GM18870 (cell line): Measurements from ENCODE around the gene RIMS4.

Source experiments
- ATAC-seq: cut with Tn5 transposase; IDR thresholded peaks from one replicate; pipeline ENCODE4 v1.9.1; 2021; ENCODE audit warnings: moderate library complexity; ENCODE audit not compliant: unreplicated experiment

Gene RIMS4

DNA sequence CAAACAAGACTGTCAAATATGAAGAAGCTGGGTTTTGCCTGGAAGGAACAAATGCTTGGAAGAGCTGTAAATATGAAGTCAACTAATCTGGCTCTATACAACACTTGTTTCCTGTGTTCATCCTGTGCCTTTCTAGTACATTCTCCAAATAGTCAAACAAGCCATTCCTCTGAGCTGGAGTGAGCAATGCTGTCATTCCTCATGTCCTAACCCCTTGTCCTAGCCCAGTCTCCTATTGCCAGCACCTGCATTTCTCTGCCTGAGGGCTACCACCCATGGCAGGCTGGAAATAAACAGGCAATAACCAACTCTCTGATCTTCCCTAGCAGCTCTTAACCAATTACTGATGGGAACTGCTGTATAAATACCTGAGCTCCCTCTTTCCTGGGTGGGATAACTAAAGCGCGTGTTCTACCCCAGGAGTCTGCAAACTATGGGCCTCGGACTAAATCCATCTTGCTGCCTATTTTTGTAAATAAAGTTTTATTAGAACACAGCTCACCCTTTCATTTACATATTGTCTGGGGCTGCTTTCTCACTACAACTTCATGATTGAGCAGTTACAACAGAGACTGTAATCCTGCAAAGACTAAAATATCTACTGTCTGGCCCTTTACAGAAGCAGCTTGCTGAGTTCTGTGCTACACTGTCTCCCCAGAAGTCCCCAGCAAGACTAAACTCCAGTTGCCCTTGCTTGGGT, 13.4 kb downstream of the RIMS4 start:
- ATAC-seq, result no peak

DNA sequence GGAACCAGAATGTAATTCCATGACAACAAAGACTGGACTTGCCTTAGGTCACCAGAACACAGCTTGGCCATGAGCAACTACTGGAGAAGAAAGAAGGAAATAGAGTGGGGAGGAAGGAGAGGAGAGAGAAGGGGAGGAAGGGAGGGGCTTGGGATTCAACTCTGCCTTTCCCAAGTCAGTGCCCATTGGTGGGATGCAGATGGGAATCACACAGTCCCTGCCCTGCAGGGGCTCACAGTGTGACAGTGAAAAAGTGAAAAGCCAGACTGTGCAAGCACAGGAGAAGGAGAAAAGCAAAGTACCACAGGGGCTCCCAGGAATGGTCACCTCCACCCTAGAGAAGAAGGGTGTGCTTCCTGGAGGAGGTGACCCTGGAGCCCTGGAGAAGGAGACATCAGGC, 14.0 kb downstream of the RIMS4 start:
- ATAC-seq, result no peak

DNA sequence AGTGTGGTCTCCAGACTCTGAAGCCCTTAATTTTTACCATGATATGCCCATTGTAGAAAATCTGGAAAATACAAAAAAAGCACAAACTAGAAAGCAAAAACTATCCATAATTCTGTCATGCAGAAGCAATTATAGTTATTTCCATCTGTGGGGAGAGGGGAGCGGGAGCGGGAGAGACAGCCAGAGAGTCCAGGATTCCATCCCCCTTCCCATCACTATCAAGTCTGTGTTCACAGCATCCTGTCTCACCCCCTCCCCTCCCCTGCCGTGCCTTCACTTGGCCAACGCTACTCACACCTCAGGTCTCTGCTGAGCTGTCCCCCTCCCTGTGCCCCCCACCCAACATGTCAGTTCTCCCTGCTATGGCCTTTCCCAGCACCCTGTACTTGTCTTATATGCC, 14.5 kb downstream of the RIMS4 start:
- no peak for ATAC-seq

DNA sequence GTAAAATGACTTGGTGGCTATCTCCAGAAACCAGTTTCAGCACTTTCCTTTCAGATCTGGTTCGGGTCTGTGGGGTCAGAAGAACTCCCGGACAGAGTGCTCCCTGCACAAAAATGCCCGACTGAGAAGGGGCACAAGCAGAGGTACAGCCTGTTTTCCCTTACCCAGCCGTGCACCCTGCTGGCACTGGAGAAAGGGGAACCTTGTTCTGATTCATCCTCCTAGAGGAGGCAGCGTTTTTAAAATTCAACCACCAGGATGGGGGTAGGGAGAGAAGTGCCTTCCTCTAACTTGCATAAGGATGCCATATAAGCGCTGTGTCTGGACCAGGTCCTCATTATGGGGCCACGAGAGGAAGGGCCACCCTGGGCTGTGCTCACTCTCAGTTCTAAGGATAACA, 17.6 kb downstream of the RIMS4 start:
- ATAC-seq, result no peak

DNA sequence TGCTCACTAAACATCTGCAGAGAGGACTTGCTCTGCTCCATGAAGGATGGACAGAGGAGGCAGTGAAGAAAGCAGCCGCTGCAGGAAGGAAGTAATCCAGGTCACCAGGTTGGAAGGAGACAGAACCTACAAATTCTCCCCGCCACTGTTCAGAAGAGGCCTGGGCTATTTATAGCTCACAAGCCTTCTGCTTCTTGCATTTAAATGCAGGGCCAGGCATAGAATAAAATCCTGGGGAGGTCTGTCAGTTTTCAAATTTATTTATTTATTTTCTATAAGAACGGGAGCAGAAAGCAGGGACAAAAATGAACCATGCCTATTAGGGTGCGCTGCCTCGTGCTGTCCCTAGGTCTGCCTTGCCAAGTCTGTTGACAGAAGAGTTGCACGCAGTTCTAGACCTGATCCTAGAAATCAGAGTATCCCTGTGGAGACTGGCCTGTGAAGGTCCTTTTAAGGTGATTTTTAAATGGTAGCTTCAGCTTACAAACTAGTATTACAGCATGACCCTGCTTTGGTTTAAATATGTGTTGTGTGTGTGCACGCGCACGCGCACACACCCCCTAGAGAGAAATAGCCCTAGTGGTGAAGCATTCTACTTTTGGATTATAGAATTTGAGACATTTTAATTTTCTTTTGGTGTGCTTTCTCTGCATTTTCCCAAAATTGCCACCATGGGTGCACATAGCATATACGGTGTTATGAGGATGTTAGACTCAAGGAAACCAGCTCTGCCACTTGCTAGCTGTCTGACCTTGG, 19.5 kb downstream of the RIMS4 start:
- no peak for ATAC-seq

DNA sequence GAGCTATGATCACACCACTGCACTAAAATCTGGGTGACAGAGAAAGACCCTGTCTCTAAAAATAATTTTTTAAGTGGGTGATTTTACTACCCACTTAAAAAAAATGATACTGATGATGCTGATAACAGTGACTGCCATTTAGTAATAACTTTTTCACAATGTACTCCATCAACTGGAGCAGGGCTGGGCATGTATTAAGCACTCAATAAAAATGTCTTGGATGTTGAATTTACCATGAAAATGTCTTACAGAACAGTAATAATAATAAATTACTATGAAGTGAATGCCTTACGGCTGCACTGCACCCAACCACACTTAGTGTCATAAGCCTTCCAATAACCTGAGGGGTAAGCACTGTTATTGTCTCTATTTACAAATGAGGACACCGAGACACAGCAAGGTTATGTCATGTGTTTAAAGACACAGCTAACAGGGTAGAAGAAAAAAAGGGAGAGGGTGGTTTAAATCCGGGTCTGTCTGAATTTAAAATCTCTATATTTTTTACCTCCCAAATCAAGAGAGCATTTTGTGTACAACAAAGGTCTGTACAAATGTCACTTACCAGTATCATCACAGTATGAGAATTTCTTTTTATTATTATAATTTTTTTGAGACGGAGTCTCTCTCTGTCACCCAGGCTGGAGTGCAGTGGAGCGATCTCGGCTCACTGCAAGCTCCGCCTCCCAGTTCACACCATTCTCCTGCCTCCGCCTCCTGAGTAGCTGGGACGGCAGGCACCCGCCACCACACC, 21.5 kb downstream of the RIMS4 start:
- ATAC-seq, result no peak

DNA sequence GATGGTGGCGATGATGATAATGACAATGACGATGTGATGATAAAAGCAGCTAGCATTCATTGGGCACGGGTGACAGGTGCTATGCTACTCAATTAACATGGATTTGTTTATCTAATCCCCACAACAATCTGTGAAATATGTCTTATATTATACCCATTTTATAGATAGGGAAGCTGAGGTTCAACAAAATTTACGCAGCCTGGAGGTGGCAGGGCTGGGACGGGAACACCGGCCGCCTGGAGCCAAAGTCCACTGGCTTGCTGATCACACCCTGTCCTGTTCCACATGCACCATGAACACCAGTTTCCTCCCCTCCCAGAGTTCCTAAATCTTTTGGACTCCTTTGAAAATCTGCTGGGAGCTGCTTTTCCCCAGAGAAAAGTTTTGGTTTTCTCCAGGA, 23.0 kb downstream of the RIMS4 start:
- ATAC-seq, result no peak

DNA sequence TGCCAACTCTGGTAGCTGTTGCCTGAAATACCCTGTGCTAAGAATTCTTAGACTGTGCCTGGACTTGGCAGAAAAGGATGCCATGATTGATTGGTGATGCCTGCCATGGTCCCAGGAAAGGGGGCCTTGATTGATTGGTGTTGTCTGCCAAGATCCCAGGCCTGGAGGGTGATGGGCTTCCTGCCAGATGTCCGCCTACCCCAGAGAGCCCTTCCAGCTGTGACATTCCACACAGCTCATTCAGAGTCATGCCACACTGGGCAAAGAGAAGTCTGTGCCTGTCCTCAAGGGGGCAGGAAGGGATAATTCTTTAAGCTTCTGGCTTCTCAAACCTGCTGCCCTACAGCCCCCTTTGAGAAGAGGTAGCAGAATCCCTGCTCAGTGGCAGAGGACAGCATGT, 24.6 kb downstream of the RIMS4 start:
- no peak for ATAC-seq

DNA sequence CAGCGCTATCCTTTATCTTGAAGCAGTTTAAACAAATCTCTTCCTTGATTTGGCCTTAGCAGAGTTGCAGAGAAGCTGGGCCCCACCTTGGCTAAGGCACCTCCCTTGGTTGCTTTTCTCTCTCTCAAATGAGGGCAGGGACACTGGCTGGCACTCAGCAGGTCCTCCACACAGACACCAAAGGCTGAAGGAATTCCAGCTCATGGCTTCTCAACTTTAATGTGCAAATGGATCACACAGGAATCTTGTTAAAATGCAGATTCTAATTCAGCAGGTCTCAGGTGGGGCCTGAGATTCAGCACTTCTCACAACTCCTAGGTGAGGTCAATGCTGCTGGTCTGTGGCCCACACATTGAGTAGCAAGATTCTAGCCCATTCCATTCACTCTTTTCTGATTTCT, 25.7 kb downstream of the RIMS4 start:
- ATAC-seq, result no peak

DNA sequence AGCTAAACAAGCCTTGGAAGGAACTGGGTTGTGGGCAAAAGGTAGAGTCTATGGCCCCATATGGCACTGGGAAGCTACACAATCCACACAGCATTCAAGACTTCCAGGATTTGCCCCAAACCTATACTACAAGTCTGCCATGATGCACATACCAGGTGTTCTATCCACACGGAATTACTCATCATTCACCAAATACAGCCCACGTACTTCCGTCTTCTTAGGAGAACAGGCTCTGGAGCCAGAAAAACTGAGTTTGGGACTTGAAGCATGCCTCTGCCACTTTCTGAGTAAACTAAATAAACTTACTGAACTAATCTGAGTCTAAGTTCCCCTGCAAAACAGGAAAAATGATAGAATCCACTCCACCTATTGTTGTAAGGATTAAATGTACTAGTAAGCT, 28.6 kb downstream of the RIMS4 start:
- no peak for ATAC-seq

DNA sequence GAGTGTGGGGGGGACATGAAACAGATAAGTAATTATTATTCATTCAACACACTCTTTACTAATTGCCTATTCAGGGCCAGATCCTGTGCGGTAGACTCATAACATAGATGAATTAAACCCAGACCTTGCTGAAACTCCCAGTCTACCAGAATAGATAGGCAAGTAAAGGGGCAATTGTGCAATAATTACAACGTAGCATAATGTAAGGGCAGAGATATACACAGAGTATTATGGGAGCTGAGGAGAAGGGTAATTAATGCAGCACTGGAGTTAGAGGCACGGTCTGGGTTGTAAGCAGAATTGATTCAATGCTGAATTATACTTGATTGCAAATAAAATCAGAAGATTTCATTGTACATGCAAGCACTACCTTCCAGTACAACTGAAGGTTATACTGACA, 29.2 kb downstream of the RIMS4 start:
- no peak for ATAC-seq

DNA sequence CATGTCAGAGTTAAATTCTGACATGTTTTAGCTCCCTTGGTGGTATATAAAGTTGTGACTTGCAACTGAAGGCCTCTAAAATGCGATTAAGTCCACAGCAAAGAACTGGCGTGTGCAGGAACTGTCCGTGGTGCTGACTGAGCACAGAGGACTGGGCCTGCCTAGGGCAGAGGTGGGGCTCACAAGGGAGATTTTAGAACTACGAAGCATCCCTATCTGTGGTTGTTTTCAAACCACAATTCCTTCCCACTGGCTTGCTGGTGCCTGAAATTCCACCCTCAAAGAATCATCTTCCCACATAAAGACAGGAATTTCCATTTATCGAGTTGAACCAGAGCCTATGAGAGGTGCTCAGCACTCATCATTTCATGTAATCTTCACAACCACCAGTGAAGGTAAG, 30.1 kb downstream of the RIMS4 start:
- no peak for ATAC-seq

DNA sequence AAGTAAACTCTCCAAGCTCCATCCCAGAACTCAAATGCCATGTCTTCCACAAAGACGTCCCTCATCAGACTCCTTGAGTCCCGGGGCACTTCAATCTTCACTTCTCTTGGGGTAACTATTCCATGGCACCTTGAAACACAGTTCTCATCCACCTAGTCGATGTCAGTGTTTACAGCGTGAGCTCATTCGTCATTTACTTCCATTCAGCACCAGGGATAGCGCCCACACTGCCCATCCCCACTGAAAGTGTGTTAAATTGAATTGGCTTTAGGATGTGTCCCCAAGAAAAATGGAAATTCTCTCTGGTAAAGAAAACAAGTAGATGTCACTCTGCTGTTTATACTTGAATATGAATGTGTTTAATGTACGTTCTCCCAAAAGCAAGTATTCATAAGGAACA, 33.4 kb downstream of the RIMS4 start:
- ATAC-seq, result no peak

DNA sequence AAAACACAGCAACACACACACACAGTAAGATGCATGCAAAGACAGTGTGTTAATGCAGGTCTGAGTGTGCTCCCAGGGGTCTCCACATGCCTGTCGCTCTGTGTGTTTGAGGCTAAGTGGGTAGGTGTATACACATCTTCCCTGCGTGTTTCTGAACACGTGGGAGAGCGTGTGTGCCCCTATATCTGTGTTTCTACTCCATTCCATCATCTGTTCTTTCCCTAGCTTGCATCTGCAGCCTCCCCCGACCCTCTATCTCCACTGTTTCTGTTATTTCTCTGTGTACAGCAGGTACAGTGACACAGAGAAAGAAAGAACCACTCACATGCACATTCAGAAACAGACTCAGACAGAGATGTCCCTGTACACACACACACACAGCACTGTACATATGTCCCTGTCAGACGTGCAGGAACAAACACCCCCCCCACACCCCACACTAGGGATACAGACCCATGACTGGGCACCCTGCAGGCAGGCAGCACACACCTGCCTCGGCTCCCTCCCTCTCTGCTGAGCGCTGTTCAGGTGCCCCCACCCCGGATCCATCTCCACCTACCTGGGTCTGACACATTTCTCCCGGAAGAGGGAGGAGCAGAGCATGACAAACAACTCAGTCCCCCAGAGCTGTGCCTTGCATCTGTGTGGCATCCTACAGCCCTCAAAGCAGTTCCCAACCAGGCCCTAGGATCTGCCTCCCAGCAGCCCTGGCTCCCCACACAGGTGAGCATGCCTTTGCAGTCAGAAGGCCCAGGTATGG, 37.1 kb downstream of the RIMS4 start:
- no peak for ATAC-seq

DNA sequence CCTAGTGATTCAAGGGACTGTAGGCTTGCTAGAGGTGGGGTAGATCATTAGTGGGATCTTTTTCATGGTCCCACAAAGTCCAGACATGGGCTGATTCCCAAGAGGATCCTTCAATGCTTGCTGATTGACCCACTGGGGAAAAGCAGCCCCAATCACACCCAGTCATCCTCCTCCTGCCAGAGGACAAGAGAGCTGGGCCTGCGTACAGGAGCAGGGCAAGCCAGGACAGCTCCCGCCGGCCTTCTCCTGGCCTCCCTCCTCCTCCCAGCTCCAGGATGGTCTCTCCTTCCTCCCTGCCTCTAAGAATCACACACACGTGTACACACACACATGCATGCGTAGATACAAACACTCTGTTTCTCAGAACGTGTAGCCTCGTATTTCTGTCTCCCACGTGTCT, 37.7 kb downstream of the RIMS4 start:
- no peak for ATAC-seq

DNA sequence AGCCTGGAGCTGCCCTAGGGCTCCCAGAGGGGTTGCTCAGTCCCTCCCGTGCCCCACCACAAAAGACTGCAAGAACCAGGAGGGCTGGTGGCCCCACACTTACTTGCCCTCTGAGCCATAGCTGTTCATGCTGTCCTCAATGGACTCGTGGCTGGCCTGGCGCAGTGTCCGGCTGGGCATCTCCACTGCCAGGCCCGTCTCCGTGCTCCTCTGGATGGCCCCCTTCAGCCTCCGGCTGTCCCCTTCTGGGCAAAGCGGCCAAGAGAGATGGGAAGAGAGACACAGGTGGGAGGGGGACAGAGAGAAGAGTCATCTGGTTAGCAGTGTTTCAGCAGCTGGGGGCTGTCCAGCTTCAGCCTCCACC, 39.2 kb downstream of the RIMS4 start:
- no peak for ATAC-seq

DNA sequence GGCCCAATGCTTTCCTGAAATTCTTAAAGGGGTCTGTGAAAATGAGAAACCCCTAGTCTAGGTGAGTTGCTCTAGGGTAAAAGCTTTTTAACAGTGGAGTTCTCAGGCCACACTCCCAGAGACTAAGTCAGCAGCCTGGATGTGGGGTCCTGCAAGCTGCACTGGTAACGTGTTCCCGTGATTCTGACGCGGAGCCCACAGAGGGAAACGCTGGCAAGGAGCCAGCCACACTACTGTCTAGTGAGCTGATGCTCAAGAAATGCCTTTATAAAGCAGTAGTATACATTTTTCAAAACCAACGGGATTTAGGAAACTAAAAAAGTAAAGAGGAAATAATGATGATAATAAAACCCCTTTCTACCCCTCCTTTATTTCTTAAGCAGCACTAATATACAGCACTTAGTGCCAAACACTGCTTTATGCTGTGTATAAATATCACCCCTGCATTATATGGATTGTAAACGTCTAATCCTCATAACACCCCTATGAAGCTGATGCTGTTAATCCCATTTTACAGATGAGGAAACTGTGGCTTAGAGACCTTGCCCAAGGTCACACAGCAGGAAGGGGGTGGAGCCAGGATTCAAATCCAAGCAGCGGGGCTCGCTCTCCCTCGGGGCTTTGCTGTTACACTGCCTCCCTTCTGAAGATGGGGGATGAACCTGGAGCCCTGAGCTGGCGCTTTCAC, 39.7 kb downstream of the RIMS4 start:
- no peak for ATAC-seq

DNA sequence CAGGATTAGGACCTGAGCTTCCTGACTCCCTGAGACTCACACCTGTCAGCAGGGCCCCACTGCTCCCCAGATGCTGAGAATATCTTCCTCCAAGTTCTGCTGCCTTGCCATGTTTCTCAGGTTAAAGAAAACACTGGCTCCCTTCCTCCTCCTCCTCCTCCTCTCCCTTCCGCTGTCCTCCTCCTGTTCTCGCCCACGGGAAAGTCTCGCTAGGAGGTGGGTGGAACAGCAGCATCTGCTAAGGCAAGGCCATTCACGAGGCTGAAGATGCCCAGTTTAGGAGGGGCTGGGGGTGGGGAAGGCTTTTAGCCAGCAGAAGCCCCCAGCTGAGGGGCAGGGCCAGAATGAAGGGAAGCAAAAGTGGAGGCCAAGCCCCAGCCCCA, 40.9 kb downstream of the RIMS4 start:
- ATAC-seq, result no peak

DNA sequence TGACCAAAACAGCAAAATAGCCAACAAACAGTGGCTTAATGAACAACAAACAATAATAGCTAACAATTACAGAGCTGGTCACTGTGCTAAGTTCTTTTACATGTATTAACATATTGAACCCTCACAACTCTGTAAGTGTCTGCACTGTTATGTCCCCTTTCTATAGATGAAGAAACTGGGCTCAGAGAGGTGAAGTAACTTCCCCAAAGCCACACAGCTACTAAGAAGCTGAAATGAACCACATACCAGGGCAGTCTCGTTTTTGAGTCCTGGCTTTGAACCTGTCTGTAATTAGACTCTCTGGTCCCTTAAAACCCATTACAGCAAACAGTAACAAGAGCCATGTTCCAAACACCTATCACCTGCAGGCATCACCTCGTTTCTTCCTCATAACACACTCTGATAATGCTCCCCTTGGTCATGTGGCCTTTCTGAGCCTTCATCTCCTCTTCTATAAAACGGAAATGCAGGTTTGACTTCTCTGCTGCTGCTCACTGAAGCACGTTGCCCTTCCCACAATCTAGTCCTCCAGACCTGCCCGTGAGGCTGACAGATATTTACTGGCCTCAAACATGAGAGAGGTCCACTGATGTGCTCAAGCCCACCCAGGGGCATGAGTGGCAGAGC, 41.4 kb downstream of the RIMS4 start:
- ATAC-seq, result no peak

DNA sequence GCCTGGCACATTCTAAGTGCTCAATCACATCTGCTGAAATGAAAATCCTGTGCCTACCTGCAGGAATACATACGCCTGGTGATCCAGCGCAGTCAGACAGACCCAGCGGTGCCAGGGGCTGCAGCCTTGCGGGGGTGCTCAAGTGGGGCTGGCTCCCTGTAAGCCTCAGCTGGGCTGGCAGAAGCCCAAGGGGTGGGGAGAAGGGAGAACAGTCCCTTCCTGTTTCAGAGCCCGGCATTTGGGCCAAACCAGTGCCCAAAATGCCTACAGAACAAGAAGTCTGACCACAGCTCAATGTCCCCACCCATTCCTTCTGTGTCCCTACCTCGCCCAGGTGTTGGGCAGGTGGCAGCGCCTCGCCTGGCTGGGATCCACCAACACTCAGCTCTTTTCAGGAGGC, 42.1 kb downstream of the RIMS4 start:
- ATAC-seq, result no peak
